Measurements from ENCODE around the gene DDR1.
A peak's percentile ranks its signal among the peaks of the same experiment; 100 is the strongest.

The DDR1 gene

GRCh38 chr6:30891816-30892538 lies 7.7 kb downstream of the DDR1 start:
- no peak for TF ChIP-seq CTCF (IDR thresholded peaks at IDR 0.05; ENCODE audit: low read length, missing control alignments)
- no peak for DNase-seq (ENCODE audit: low read depth)
- H3K4me3 ChIP-seq (replicated peaks; ENCODE audit: low read depth, low read length), result no peak overlapping the region

- DNase-seq (ENCODE audit: low read depth), result no peak
- TF ChIP-seq CTCF (IDR thresholded peaks at IDR 0.05; ENCODE audit: low read length, missing control alignments), result peak; percentile 6
- H3K4me3 ChIP-seq (replicated peaks; ENCODE audit: low read depth, low read length), result no peak overlapping the region
These were observed 8.8 kb downstream of the DDR1 start for GRCh38 chr6:30893001-30893591.

- TF ChIP-seq CTCF (IDR thresholded peaks at IDR 0.05; ENCODE audit: low read length, missing control alignments), result no peak
These were observed 9.3 kb downstream of the DDR1 start for GRCh38 chr6:30893666-30894065.

GRCh38 chr6:30894381-30894780 lies 10.1 kb downstream of the DDR1 start:
- no peak for DNase-seq (ENCODE audit: low read depth)
- no peak for TF ChIP-seq CTCF (IDR thresholded peaks at IDR 0.05; ENCODE audit: low read length, missing control alignments)

More at GRCh38 chr6:30893666-30894065, 9.3 kb downstream of the DDR1 start:
- no peak overlapping the region for H3K4me3 ChIP-seq (replicated peaks; ENCODE audit: low read depth, low read length)
- no peak for DNase-seq (ENCODE audit: low read depth)

GRCh38 chr6:30894935-30895334 lies 10.6 kb downstream of the DDR1 start:
- no peak for TF ChIP-seq CTCF (IDR thresholded peaks at IDR 0.05; ENCODE audit: low read length, missing control alignments)
- DNase-seq (ENCODE audit: low read depth), result no peak
- H3K4me3 ChIP-seq (replicated peaks; ENCODE audit: low read depth, low read length), result no peak overlapping the region

More at GRCh38 chr6:30894381-30894780, 10.1 kb downstream of the DDR1 start:
- H3K4me3 ChIP-seq (replicated peaks; ENCODE audit: low read depth, low read length), result no peak overlapping the region

- no peak overlapping the region for H3K4me3 ChIP-seq (replicated peaks; ENCODE audit: low read depth, low read length)
- no peak for TF ChIP-seq CTCF (IDR thresholded peaks at IDR 0.05; ENCODE audit: low read length, missing control alignments)
- DNase-seq (ENCODE audit: low read depth), result no peak
These were observed 11.0 kb downstream of the DDR1 start for GRCh38 chr6:30895343-30895742.

Measured in fibroblast of pulmonary artery (primary cell).